DOHH2 (cell line): ENCODE data around the gene RFLNA.

Experiments
- CTCF ChIP-seq: fragments of 200-600 bp; sonication (generic); IDR thresholded peaks from one replicate; pipeline ENCODE4 v1.5.1; 2014; ENCODE audit warnings: antibody characterized with exemption, mild to moderate bottlenecking, low read depth, low read length; ENCODE audit not compliant: poor library complexity, severe bottlenecking
- EZH2phosphoT487 ChIP-seq: fragments of 200-600 bp; sonication (generic); IDR thresholded peaks from 2 replicates; pipeline ENCODE4 v1.6.1; 2017; ENCODE audit warnings: borderline replicate concordance, mild to moderate bottlenecking, antibody characterized with exemption, low read length, moderate library complexity, mixed read lengths

GRCh38 chr12:124327362-124328043, 32.6 kb downstream of the RFLNA start:
- TF ChIP-seq CTCF (no peak), EZH2phosphoT487 (no peak)
